ENCODE results near the gene CEP295NL.

- TF ChIP-seq RAD21 (IDR thresholded peaks at IDR 0.05; ENCODE audit: low read depth) (no peak), EZH2phosphoT487 (IDR thresholded peaks at IDR 0.05; ENCODE audit: borderline replicate concordance) (no peak), CTCF (IDR thresholded peaks at IDR 0.05 in 2 of 3, conservative IDR thresholded peaks at IDR 0.05 in 1 of 3; ENCODE audit: borderline replicate concordance in 1 of 3, insufficient read depth in 1 of 3, low read depth in 2 of 3, low read length in 2 of 3) (no peak), POLR2A (IDR thresholded peaks at IDR 0.05; ENCODE audit: borderline replicate concordance, extremely low read depth, insufficient read depth, insufficient read length) (no peak), MAX (IDR thresholded peaks at IDR 0.05) (no peak), ZFX (IDR thresholded peaks at IDR 0.05) (no peak), SIN3A (IDR thresholded peaks at IDR 0.05; ENCODE audit: low read depth) (no peak), POLR2AphosphoS5 (IDR thresholded peaks at IDR 0.05; ENCODE audit: low read depth, low read length) (no peak), YY1 (IDR thresholded peaks at IDR 0.05; ENCODE audit: extremely low read depth, insufficient replicate concordance, low read depth, low read length) (no peak)
- TF ChIP-seq, protein P1, sequence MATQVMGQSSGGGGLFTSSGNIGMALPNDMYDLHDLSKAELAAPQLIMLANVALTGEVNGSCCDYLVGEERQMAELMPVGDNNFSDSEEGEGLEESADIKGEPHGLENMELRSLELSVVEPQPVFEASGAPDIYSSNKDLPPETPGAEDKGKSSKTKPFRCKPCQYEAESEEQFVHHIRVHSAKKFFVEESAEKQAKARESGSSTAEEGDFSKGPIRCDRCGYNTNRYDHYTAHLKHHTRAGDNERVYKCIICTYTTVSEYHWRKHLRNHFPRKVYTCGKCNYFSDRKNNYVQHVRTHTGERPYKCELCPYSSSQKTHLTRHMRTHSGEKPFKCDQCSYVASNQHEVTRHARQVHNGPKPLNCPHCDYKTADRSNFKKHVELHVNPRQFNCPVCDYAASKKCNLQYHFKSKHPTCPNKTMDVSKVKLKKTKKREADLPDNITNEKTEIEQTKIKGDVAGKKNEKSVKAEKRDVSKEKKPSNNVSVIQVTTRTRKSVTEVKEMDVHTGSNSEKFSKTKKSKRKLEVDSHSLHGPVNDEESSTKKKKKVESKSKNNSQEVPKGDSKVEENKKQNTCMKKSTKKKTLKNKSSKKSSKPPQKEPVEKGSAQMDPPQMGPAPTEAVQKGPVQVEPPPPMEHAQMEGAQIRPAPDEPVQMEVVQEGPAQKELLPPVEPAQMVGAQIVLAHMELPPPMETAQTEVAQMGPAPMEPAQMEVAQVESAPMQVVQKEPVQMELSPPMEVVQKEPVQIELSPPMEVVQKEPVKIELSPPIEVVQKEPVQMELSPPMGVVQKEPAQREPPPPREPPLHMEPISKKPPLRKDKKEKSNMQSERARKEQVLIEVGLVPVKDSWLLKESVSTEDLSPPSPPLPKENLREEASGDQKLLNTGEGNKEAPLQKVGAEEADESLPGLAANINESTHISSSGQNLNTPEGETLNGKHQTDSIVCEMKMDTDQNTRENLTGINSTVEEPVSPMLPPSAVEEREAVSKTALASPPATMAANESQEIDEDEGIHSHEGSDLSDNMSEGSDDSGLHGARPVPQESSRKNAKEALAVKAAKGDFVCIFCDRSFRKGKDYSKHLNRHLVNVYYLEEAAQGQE (IDR thresholded peaks at IDR 0.05; ENCODE audit: low read depth), result no peak
Observed at GRCh38 chr17:78951967-78952551, 49.1 kb upstream of the CEP295NL start.

Data from HCT116 (cell line).